ENCODE measurements around the gene SVIP.

SVIP gene

DNA sequence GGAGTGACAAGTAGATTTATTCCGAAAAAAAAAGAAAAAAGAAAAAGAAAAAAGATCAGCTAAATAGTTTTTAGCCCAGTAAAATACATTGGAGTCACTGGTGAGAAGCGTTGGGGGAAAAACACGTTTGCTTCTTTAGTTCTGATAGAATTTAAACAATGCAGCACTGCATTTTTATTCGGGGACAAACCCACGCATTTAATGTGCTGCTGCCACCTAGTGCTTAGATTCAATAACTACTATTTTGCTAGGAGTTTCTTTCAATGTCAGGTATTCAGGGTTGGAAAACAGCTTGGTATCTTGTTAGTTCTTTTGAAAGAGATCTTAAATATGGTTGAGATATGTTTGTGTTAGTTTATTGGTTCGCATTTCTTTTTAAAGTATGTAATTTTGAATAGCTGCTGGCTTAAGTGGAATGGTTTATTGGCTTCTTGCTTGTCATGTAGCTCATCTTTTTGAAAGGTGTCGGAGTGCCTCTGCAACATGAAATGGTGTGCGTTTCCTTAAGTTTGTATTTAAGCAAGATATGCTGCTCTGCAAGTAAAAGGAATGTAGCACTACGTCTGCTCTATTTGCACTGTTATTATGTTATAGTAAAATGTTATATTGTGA, 41.9 kb downstream of the SVIP start:
- no peak for DNase-seq

DNA sequence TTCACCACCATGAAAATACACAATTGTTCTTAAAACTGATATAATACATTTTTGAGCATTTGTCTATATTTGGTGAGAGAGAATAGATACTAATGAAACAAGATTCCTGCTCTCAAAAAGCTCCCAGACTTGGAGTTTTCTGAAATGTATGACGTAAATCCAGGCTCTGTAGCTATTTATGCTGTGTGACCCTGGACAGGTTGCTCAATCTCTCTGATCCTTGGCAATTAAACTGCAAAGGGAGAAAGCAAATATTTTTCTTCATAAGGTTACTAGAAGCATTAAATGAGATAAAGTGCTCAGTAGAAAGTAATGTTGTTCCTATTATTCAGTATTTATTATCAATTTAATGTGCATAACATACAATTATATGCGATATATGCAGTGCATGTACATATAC, 42.5 kb downstream of the SVIP start:
- no peak for DNase-seq

- DNase-seq, result no peak
Observed at GRCh38 chr11:22786475-22786874, 43.1 kb downstream of the SVIP start.

DNA sequence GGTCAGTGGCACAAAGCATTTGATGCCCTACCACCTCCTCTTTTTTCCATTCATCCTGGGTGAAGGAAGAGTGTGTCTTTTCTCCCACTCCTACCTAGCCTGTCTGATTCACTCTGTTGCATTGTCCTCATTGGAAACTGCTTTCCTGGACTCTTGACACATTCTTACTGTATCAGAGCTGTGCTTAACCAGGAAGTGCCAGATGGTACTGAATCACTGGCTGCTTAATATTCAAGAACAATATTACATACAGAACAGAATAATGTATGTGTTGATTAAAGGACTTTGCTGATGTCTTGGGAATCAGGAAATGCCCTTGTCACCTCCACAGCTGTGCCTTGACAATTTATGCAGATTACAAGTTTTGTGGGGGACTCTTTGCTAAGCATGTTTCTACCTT, 44.4 kb downstream of the SVIP start:
- DNase-seq, result no peak

DNA sequence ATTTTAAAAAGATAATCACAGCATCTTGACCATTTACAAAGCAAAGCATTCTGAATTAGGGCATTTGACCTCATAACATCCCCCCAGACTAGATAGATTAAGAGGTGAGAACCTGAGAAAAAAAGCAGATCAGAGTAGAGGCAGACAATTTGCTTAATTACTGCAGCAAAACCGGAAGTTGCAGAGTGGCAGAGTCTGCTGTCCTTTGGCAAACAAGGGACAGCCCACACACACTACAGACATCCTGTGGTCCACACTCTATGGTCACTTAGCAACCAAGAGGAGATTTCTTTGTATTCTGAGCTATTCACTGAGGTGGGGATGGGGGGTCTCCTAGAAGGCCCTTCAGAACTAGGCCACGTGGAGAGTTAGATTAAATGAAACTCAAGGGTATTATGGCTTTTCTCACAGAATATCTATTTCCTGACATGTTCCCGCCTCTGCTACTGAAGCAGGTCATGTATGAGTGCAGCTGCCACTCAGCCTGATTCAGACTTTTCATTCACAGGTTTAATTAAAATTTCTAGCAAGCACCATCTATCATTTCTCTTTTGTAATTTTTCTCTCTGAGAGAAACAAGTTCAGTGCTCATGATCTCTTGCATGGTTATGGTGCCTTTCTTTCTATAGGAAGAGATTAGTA, 48.5 kb downstream of the SVIP start:
- DNase-seq, result no peak

GRCh38 chr11:22779850-22780249, 49.8 kb downstream of the SVIP start:
- no peak for DNase-seq

GRCh38 chr11:22778642-22779041, 51.0 kb downstream of the SVIP start:
- DNase-seq, result no peak

DNA sequence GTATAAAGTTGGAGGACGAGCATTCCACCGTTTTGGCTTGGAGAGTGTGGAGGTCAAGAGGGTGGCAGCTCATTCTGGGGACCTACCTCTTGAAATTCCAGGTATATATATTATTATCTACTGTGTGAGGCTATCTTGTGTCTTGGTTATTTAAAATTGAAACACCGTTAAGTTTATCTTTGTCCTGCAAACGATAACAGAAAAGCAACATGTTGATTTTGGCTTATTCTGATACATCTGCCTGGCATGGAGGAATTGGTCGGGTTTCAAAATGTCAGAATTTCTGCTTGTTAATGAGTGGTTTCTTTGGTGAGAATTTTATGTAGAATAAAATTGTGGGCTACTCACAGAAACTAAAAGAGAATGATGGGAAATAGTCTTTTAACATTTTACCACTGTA, 54.4 kb downstream of the SVIP start:
- no peak for DNase-seq

DNA sequence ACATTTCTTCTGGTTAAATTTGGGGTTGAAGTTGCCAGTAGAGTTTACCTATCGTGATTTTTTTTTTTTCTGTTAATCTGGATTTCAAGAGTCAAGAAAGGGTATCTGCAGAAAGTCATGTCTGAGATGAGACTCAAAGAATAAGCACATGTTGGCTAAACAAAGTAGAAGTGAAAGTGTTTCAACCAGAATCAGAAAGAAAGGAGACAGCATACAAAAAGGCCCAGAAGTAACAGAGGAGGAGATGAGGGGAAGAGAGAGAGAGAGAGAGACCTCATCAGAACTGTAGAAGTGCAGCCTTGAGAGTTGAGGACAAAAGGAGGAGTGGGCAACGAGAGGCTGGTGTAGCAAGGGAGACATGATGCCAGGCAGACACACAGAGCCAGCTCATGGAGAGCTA, 54.9 kb downstream of the SVIP start:
- DNase-seq, result no peak

DNA sequence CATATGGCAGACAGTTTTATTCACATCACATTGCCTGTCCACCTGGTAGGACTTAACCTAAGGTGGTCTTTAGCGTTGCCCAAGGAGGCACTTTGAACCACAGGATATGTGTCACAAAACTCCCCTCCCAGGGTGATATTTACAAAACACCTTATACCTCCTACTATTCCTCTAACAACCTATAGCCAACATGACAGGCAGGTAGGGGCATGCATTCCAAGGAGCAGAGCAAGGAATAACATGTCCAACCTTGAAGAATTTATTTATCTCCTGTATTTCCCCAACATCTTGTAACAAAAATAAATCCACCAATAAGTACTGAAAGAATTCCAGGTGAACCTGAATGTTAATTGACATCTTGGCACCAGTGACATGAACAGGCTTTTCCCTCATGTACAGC, 60.5 kb downstream of the SVIP start:
- no peak for DNase-seq

Data from activated gamma-delta T cell (primary cell).